Fibroblast of villous mesenchyme (primary cell): ENCODE measurements around the gene KRT27. TPM values are rescaled to one million over a fixed set of nuclear protein-coding genes. Genes with fewer than 3 reads are reported as not detected.
A peak's percentile ranks its signal among the peaks of the same experiment; 100 is the strongest.

ENCODE experiments used
- DNase-seq: peaks from one replicate; pipeline ENCODE4 v3.0.0-alpha.2; 2010; ENCODE audit warnings: low read depth
- H3K4me3 ChIP-seq: 2 replicates; pipeline ENCODE4 v1.5.1; 2011; ENCODE audit warnings: low read depth, mild to moderate bottlenecking, low read length
- CTCF ChIP-seq: IDR thresholded peaks from 2 replicates; pipeline ENCODE4 v1.5.1; 2012; ENCODE audit warnings: low read depth, mild to moderate bottlenecking, low read length; ENCODE audit not compliant: insufficient read depth
- total RNA-seq: library from RNA; depleted of rRNA; stranded (reverse); fragments of >200 nt; gene quantifications from 2 replicates; pipeline ENCODE4 v1.2.3, GENCODE V29; 2012

The KRT27 gene
- total RNA-seq, 1 donor = not detected

- no peak for DNase-seq
- H3K4me3 ChIP-seq = no peak overlapping the region
- TF ChIP-seq CTCF = no peak
Observed at GRCh38 chr17:40795019-40795667, 12.8 kb upstream of the KRT27 start.

DNA sequence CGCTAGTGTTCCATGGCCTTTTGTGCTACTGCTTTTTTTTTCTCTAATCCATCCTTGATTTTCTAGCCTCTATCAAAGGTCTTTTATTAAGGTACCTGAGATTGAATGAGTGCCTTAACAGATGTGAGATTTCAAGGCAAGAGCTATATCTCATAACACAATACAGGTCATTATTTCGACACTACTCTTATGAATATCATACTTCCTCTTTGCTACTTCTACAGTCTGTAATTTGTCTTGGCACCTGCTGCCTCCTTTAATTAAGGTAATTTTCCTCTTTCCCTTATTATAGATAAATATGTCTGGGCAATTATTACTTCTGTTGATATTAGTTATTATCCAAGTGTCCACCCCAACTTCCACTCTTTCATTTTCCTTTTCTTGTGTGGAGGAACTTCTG lies 12.1 kb upstream of the KRT27 start:
- no peak overlapping the region for H3K4me3 ChIP-seq
- TF ChIP-seq CTCF = no peak
- DNase-seq = no peak

- no peak for DNase-seq
- H3K4me3 ChIP-seq = no peak overlapping the region
- no peak for TF ChIP-seq CTCF
Observed at GRCh38 chr17:40793832-40794231, 11.5 kb upstream of the KRT27 start.

GRCh38 chr17:40791787-40792436 lies 9.6 kb upstream of the KRT27 start:
- peak; percentile 53 for DNase-seq
- peak; percentile 68 for TF ChIP-seq CTCF
- H3K4me3 ChIP-seq = no peak overlapping the region

DNA sequence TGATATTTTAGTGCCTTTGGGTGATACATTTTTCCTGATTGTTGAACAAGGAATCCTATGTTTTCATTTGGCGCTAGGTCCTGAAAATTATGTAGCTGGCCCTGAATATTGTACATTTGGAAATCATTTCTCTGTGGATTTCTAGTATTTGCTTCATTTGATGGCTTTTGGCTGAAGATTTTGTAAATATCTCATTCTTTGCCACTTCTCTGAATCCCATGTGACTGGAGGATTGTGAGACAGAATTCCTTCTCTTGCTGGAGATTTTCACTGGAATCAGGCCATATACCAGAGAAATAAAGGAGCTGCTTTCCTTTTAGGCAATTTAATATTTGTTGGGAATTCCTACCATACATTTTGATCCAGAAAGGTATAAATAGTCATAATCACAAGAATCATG lies 8.8 kb upstream of the KRT27 start:
- H3K4me3 ChIP-seq = no peak overlapping the region
- TF ChIP-seq CTCF = no peak
- peak; percentile 1 for DNase-seq

DNA sequence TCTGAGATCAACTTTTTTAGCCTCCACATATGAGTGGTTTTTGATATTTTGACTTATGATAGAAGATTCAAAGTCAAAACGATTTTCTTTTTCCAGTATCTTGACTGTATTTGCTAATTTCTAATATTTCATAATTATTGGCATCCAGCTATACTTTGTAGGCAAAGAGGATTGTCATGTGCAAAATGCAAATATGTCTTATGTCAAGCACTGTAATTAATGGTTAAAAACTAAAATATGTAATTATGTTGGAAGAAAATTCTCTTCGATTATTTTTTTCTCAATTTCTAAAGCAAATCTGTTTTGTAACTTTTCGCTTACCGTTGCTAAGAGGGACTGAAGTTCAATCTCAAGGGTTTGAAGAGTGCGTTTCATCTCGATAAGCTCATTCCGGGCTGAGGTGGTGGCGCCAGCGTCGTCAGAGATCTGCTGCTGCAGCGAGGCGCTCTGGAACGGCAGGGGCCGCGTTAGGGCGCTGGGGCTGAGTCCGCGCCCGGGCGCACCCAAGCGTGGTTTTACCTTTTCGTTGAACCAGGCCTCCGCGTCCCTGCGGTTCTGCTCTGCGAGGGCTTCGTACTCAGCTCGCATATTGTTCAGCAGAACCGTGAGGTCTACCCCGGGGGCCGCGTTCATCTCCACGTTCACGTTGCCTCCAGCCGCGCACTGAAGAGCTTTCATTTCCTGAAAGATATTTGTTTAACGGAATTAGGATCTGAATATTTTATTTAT lies 3.0 kb downstream of the KRT27 start:
- DNase-seq = no peak
- peak overlapping the region; percentile 9 for H3K4me3 ChIP-seq
- no peak for TF ChIP-seq CTCF
